Upper lobe of left lung (tissue), 4 donors: ENCODE results near the gene GALNT14.

ENCODE experiments used
- POLR2A ChIP-seq, 4 donors: fragments of 450-650 bp; IDR thresholded peaks; one replicate each; pipeline ENCODE4 v1.5.1; 2016 to 2017; ENCODE audit warnings: antibody characterized with exemption in 4 of 4, mild to moderate bottlenecking in 2 of 4
- TF ChIP-seq, protein P1 (sequence below), 6 experiments: fragments of 450-650 bp in 4 of 6; fragments of 200-600 bp in 2 of 6; sonication (generic) in 2 of 6; IDR thresholded peaks; one replicate each; pipeline ENCODE4 v1.5.1; 2016 to 2019; ENCODE audit warnings: antibody characterized with exemption in 6 of 6

DNA sequence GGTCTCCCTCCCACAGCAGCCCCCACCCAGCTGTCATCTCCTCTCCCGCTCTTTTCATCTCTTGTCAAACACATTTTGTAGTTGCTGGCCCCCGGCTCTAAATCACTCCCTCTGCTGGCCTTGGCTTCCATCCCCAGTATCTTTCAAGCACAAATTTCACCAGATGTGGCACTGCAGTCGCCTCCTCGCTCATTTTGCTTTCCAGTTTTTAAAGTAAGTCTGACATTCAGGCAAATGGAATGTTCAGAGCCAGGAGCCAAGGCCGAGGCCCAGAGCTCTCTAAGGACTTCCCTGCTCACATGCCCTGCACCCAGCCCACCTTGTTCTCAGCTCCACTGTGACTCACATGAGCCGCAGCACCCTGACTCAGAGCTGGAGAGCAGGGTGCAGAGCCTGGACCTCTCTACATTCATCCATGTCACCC is 158.4 kb downstream of the GALNT14 start:
- TF ChIP-seq, protein P1, sequence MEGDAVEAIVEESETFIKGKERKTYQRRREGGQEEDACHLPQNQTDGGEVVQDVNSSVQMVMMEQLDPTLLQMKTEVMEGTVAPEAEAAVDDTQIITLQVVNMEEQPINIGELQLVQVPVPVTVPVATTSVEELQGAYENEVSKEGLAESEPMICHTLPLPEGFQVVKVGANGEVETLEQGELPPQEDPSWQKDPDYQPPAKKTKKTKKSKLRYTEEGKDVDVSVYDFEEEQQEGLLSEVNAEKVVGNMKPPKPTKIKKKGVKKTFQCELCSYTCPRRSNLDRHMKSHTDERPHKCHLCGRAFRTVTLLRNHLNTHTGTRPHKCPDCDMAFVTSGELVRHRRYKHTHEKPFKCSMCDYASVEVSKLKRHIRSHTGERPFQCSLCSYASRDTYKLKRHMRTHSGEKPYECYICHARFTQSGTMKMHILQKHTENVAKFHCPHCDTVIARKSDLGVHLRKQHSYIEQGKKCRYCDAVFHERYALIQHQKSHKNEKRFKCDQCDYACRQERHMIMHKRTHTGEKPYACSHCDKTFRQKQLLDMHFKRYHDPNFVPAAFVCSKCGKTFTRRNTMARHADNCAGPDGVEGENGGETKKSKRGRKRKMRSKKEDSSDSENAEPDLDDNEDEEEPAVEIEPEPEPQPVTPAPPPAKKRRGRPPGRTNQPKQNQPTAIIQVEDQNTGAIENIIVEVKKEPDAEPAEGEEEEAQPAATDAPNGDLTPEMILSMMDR (IDR thresholded peaks at IDR 0.05) = no peak
- no peak for TF ChIP-seq POLR2A (IDR thresholded peaks at IDR 0.05)
